Suppressor macrophage treated with lipopolysaccharide for 1 hour (primary cell): Measurements from ENCODE around the gene MISP.
"Not testable (repeated sequence)": the region's sequence is repeated elsewhere in the genome, so short reads cannot be mapped to it uniquely, and the experiment has no call there.

Experiments
- DNase-seq, 3 donors: peaks; one replicate each; pipeline ENCODE4 v3.0.0-alpha.2; 2020 to 2022

MISP gene, protein sequence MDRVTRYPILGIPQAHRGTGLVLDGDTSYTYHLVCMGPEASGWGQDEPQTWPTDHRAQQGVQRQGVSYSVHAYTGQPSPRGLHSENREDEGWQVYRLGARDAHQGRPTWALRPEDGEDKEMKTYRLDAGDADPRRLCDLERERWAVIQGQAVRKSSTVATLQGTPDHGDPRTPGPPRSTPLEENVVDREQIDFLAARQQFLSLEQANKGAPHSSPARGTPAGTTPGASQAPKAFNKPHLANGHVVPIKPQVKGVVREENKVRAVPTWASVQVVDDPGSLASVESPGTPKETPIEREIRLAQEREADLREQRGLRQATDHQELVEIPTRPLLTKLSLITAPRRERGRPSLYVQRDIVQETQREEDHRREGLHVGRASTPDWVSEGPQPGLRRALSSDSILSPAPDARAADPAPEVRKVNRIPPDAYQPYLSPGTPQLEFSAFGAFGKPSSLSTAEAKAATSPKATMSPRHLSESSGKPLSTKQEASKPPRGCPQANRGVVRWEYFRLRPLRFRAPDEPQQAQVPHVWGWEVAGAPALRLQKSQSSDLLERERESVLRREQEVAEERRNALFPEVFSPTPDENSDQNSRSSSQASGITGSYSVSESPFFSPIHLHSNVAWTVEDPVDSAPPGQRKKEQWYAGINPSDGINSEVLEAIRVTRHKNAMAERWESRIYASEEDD

DNA sequence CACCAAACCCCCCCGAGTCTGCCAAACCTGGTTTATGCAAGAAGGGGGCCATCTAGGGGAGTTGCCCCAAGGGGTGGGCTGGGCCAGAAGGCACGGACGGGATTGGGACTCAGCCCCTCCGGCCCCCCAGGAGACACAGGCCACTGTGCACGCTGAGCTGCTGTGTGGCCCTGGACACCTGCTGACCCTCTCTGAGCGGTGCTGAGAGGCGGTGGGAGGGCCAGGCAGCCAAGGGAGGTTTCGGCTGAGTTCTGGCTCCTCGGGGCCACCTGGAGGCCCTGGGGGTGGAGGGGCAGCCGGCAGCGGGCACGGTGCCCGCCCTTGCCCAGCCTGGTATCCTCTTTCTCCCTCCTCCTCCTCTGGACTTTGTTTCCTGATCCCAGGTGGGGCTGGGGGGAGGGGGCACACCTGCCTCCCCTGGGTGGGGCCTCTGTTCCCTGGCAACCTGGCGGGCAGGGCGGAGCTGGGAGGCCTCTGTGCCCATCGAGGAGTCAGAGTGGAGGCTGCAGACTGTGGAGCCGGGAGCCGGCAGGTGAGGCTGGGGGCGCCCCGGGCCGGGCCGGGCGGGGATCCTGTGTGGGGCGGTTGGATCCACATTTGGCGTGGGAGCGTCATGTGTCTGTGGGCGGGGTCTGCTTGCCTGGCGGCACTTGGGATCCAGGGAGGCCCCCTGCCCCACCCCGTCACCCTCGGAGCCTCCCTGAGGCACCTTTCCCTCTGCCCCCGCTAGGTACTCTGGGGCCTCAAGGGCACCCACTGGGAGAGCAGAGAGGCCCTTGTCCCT lies at the start of gene MISP:
MISP (plus strand) TSS at position 473 of the 784 bp plus-strand sequence. CDS start 5,835 bp downstream, outside the sequence.
- DNase-seq: no peak

DNA sequence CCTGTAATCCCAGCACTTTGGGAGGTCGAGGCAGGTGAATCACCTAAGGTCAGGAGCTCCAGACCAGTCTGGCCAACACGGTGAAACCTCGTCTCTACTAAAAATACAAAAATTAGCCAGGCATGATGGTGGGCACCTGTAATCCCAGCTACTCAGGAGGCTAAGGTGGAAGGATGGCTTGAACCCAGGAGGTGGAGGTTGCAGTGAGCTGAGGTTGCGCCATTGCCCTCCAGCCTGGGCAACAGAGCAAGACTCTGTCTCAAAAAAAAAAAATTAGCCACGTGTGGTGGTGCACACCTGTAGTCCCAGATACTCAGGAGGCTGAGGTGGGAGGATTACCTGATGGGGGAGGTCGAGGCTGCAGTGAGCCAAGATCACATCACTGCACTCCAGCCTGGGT lies 48.1 kb upstream of the MISP start:
- DNase-seq: not testable (repeated sequence)

GRCh38 chr19:703329-703650 lies 47.6 kb upstream of the MISP start:
- DNase-seq: no peak

- DNase-seq: peak; percentile 87 to 97 (median 92)
Measured at GRCh38 chr19:703651-704446, 47.1 kb upstream of the MISP start.

GRCh38 chr19:704447-704741 lies 46.5 kb upstream of the MISP start:
- no peak for DNase-seq

- peak in 1 of 3 donors; percentile 55 for DNase-seq
Measured at GRCh38 chr19:708154-709143, 42.5 kb upstream of the MISP start, which contains the start of gene PALM. Gene PALM (plus strand): TSS chr19:708935. CDS start chr19:709147, 212 bp downstream.

DNA sequence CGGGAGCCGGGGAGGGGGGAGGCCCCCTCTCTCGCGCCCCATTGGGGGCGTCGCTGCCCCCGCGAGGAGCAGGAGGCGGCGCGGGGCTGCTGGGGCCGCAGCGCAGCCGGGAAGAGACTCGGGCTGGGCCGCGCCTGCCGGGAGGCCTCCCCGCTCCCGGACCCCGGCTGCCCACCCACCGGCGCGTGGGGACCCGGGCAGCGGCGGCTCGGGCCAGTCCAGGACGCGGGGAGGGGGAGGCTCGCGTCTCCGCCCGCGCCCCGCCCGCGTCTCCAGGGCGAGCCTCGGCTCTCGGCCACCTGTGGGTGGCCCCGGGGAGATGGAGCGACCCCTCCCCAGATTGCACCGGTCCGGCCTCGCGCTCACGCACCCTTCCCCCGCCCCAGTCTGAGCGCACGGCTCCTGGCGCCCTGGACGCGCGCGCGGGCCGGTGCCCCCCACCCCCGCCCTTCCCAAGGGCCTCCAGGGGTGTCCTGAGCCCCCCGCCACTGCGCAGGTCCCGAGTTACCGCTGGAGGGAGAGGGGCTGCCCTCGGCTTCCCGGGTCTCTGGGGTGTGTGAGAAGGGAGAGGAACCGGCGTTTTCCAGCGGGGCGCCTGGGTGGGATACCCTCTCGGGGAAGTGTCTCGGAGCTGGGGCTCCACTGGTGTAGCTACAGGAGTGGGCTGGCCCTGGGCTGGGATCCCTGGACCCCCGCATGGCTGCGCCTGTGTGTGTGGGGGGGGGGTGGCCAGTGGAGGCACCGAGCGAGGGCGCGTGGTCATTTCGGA lies 41.5 kb upstream of the MISP start:
- DNase-seq: no peak

- DNase-seq: no peak
Measured at GRCh38 chr19:709965-710571, 40.8 kb upstream of the MISP start.

GRCh38 chr19:710767-711166 lies 40.1 kb upstream of the MISP start:
- no peak for DNase-seq

- DNase-seq: no peak
Measured at GRCh38 chr19:711254-711653, 39.7 kb upstream of the MISP start.

DNA sequence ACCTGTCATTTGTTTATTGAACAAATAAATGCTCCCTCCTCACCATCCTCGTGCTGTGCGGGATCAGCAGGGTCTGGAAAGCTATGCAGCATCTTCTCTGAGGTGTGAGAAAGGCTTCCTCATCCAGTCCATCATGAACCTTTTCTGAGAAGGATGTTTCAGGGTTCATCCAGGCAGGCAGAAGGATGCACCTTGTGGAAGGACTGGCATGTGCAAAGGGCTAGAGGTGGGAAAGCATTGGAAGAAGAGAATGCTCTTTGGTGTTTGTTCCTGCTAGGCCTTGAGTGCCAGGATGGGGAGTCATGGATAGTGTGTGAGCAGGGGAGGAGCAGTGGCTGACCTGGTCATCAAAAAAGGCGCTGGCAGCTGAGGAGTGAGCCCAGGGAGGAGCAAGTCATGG lies 35.6 kb upstream of the MISP start:
- no peak for DNase-seq

DNA sequence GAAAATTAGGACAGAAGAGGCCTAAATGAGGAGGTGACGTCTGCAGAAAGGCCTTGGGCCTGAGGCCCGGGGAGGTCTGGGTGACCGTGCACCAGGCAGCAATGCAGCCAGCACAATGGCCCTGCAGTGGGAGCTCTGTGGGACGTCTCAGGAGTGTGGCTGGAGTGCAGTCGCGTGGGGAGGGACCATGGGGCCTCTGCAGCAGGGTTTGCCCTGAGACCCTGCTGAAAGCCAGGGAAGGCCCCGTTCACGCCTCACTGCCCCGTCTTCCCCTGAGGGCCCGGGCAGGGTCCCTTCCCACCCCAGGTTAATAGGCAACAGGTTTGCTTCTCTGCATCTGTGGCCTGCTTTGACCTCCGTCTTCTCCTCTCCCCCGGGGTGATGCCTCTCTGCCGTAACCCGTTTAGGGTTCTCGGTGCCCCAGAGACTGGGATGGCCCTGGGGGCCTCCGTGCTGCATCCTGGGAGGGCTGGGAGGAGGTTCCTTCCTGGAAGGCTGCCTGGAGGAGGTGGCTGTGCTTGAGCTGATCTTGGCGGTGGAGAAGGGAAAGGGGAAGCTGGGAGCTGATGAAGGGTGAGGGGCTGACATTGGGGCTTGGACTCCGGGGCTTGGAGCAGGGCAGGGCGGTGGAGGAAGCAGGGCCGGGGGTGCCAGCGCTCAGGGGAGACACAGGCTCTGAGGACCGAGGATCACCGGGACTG lies 32.5 kb upstream of the MISP start:
- no peak for DNase-seq

GRCh38 chr19:718991-719512 lies 31.9 kb upstream of the MISP start:
- peak in 2 of 3 donors; percentile 26 to 51 for DNase-seq

DNA sequence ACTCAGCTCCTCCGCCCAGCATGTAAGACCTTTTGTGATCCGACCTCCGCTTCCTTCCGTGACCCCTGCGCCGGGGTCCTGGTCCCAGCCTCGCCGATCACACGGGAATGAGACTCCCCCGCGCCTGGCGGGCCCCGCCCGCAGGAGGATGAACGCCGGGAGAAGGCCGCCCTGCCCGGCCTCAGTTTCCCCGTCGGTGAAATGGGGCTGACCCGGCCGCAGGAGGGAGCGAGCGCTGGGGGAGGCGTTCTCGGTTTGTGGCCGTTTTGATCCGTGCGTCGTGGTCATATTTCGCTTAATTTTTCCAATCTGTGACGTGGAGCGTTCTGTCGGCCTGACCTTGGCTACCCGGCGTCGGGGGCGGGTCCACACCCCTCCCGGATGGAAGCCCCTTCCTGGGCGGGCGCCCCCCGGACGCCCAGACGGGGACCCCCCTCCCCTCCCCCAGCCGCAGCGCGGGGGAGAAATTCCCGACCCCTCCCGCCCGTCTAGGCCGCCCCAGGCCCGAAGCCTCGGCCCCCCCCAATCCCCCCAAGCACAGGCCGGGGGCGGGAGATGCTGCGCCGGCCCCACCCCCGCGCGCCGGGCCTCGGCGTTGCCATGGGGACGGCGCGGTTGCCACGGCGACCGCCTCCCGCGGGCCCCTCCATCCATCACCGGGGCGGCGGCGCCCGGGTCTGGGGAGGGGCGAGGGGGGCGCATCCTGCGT lies 31.1 kb upstream of the MISP start:
- DNase-seq: no peak

DNA sequence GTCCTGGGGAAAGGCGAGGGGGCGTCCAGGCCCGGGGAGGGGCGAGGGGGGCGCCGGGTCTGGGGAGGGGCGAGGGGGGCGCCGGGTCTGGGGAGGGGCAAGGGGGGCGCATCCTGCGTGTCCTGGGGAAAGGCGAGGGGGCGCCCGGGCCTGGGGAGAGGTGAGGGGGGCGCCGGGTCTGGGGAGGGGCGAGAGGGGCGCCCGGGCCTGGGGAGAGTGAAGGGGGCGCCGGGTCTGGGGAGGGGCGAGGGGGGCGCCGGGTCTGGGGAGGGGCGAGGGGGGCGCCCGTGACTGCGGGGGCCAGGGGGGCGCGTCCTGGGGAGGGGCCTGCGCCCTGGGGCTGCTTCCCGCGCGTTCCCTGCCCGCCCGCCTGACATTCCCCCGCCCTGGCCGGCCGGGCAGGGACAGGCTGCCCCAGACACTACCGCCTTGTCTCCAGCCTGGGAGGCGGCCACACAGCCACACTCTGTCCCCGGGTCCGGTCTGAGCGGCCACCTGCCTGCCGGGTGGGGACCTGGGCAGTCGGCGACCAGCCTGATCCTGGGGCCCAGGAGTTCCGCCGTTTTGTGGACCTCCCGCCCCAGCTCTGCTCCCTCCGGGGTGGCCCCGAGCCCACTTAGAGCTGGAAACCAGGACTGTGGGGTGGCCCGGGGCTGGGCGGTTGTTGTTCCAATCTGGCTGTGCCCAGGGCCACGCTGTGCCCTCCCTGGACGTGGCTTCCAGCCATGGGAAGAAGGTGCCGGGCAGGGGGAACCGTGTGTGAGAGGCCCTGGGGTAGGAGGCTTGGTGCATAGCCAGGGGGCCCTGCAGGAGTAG lies 30.4 kb upstream of the MISP start:
- no peak for DNase-seq

DNA sequence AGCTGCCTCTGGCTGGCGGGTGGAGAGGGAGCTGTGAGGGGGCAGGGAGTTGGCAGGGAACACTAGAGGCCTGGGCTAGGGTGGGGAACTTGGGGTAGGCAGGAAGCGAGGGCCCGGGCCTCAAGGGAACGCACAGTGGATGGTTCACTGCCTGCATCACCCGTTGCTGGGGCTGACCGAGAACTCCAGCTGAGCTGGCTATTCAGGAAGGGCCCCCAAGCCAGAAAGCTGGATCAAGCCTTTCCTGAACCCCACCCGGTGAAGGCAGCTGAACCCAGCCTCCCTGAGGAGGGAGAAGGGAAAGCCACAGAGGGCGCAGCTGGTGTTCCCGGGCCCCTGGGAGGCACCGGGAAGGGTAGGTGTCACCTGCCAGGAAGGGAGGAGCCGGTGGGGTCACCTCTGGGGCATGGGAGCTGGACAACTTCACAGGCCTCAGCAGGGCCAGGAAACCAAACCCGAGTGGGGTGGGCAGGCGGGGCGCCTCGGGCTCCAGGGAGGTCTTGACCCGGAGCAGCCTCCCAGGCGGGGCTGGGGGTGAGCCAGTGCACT lies 28.3 kb upstream of the MISP start:
- no peak for DNase-seq

DNA sequence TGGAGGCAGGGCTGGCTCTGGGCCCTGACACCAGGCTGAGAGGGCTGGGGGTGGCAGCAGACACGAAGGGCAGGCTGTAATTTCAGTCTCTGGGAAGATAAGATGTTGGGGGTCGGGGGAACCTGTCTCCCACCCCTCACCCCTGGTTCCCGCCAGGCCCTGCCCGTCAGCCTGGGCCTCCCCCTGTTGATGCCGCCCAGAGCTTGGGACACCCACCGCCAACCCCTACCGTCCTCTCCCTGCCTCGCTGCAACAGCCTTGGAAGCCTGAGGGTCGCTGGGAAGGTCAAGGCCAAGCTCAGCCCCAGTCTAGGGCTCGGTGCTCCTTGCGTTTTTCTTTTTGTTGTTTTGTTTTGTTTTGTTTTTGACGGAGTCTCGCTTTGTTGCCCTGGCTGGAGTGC lies 27.7 kb upstream of the MISP start:
- no peak for DNase-seq

GRCh38 chr19:723714-724113 lies 27.2 kb upstream of the MISP start:
- no peak for DNase-seq
